Measurements from ENCODE around the gene PPP1R1B.

GRCh38 chr17:39674702-39675389 lies 48.1 kb downstream of the PPP1R1B start:
- TF ChIP-seq CTCF (IDR thresholded peaks at IDR 0.05) (no peak), POLR2A (IDR thresholded peaks at IDR 0.05) (no peak)

All from adrenal gland (tissue), 5 donors.